D341Med (cell line): ENCODE data around the gene PARD3.
"Not testable (repeated sequence)": the region's sequence is repeated elsewhere in the genome, so short reads cannot be mapped to it uniquely, and the experiment has no call there.

ENCODE experiments used
- DNase-seq: peaks from one replicate; pipeline ENCODE4 v3.0.0; 2012; ENCODE audit warnings: low spot score

The PARD3 gene

DNA sequence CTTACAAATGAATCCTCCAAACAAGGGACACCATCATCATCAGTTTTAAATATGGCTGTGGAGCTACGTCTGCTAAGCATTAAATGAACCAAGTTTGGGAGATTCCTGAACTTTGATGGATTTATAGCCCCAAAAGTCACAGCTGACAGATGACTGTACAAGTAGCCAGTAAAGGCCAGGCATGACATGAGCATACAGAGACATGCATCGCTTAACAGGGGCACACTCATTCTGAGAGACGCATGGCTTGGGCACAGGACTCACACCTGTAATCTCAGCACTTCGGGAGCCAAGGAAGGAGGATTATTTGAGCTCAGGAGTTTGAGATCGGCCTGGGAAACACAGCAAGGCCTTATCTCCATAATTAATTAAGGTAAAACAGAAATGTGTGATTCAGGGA lies 166.2 kb downstream of the PARD3 start:
- DNase-seq, result no peak

DNA sequence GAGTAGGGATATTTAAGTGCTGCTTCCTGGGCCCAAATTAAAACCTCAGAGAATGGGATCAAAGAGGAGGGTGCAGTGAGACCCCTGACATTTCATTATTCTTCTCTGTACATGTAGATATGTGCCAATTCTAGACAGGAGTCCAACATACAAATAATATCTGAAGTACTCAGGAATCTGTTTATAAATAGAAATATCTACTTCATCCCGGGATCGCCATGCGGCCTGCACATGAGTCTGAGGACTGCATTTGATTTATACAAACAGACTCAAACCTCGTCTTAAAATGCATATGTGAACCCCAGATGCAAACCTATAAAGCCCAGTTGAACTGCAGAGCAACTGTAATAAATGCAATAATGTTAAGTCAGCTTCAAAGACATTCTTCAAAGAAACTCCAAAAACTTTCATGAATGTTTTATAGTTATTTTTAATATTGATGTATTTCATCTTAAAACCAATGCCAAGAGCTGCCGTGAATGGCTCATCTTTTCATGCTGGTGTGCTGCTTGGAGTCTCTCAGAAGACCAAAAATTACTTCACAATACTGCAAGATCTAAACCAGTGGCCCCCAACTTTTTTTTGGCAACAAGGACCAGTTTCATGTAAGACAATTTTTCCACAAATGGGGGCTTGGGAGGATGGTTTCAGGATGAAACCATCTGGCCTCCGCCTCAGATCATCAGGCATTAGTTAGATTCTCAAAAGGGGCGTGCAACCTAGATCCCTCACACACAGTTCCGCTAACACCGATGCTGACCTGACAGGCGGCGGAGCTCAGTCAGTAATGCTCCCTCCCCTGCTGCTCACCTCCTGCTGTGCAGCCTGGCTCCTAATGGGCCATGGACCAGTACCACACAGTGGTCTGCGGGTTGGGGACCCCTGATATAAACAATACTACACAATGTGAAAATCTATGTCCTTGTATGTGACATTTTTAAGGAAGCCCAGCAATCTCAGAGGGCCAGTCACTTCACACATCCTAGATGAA lies 166.9 kb downstream of the PARD3 start:
- no peak for DNase-seq

DNA sequence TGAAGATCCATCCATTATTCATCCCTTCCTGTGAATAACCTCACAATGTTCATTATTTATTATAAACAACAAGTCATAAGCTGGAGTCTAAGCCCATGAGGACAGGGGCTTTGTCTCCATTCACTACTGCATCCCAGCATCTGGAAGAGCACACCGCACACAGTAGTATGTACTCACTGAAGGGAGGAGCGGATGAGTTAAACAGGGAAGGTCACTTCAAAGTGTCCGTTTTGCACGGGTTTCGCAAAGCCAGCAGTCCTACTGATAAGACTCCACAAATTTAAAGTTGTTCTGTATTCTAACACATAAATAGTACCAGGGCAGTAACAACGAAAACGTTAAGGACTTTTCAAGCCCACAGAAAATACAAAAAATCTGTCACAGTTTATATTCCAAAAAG lies 167.9 kb downstream of the PARD3 start:
- no peak for DNase-seq

DNA sequence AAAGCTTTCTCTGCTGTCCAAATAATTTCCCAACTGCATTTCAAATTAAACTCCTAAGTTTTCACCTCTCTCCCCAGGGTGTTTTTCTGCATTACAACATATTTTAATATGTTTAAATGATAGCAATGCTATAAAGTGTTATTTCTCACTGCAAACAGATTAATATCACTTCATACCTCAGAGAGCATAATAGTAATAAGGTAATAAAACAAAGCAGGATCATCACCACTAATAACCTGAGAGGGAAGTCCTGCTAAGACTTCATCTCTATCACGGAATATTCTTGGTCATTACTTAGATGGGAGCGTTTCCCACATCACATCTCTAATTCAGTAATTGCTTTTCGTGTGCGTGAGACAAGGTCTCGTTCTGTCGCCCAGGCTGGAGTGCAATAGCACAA lies 168.8 kb downstream of the PARD3 start:
- no peak for DNase-seq

DNA sequence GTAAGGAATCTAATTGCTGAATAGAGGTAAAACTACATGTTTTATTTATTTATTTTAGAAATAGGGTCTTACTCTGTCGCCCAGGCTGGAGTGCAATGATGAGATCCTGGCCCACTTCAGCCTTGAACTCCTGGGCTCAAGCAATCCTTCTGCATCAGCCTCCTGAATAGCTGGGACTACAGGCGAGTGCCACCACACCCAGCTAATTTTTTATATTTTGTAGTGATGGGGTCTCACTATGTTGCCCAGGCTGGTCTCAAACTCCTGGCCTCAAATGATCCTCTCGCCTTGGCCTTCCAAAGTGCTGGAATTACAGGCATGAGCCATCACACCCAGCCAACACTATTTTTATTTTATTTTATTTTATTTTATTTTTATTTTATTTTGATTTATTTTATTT lies 170.3 kb downstream of the PARD3 start:
- not testable (repeated sequence) for DNase-seq

DNA sequence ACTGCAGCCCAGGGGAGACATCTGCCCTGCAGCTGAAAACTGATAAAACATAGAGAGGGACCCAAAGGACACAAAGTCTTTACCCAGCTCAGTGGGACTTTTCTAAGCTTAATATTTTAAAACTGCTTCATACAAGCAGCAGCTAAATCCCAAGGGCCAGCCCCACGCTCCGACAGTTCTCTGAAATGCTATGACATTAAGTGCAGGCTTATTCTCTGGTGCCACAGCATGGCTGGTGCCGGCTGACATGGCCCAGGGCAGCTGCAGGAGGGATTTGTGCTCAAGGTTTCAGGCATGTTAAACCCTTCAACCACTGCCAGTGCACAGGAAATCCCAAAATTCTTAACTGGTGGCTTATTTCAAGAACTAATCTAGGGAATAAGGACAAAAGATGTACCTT lies 170.9 kb downstream of the PARD3 start:
- DNase-seq, result peak; percentile 82

DNA sequence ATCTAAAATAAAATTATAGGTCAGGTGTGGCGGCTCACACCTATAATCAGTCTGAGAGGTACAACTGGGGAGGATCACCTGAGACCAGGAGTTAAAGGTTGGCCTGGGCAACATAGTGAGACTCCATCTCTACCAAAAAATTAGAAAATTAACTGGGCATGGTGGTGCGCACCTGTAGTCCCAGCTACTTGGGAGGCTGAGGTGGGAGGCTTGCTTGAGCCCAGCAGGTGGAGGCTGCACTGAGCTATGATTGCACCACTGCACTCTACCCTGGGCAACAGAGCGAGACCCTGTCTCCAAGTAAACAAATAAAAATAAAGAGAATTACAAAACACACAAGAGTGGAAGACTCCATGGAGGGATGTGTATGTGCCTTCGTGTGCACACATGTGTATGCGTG lies 171.5 kb downstream of the PARD3 start:
- DNase-seq, result no peak

DNA sequence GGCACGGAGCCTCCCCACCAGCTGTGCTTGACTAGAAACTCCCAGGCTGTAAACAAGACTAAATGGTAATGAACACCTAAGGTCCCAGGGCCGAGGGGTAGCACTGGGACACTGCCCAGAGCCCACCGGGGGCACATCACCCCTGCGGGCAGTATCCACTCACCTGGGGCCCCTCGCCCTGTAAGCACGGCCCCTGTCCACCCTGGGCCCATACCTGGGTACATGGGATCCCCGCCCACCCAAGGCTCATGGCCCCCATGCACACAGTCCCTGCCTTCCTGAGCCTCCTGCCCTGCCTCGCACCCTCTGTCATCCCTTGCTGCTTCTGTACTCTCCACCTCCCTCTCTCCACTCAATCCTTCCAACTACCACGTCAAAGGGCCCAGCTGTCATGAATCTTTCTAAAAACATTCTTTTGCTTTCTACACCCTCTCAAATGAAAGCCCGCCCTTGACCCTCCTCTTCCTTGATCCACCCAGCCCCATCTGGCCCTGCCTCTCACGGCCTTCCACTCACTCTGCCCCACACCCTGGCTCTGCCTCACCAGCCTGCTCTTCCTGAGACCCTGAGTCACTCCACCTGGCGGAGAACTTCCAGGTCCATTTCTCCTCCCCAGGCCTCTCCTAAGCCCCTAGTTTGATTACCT lies 173.1 kb downstream of the PARD3 start:
- DNase-seq, result no peak

DNA sequence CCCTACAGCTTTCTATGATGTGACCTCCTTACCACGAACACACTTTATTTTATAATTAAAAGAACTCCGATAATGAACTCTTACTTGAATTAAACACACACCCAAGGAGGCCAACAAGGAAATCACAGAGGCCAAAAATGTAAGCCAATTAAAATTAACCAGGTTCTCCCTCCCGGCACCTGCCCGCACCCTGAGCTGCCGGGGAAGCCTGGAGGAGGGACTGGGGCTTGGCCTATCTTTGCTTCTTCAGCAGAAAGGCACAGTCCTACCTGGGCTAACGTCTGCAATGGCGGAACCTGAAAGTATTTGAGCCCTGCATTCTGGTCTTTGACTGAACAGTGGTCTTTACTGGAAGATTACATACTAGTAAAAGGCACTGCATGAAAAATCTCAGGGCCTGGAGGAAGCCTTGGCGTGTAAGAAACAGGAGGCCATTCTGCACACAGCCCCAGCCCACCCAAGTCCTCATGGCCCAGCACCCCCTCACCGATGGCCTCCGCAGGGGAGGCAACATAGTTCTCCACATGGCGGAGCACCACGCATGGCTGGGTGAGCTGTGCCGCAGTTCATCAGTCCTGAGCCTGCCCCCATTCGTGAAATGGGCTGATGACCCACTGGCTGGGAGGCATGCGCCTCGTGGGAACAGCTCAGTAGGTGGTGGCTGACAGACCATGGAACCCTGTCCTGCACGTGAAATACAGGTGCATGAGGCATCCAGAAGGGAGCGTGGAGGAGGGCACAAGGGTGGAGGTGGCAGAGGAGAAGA lies 173.8 kb downstream of the PARD3 start:
- no peak for DNase-seq

DNA sequence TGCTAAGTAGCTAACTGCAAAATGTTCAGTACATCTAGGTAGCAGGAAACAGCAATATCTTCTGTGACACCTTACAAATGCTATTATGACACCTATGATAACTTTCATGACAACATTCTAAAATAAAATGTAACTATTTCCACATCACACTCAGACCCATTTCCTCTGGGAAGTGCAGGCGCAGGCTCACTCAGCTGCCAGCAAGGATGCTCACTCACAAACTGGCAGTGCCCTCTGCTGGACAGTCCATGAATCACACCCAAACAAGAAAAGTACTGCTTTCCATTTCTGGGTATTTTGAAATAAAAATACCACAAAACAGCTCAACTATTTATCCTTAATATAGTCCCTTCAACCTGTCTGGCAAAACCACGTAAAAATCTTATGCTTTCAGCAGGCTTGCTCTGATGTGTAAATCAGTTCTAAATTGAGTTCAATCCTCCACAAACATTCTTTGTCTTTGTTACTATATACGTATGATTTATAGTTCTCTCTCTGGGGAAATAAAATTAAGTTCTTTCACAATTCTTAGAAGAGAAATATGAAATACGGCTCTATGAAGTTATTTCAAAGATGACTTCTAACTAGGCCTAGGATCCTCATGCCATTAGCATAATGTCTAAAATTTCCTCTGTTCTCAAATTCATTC lies 176.6 kb downstream of the PARD3 start:
- DNase-seq, result peak; percentile 76

DNA sequence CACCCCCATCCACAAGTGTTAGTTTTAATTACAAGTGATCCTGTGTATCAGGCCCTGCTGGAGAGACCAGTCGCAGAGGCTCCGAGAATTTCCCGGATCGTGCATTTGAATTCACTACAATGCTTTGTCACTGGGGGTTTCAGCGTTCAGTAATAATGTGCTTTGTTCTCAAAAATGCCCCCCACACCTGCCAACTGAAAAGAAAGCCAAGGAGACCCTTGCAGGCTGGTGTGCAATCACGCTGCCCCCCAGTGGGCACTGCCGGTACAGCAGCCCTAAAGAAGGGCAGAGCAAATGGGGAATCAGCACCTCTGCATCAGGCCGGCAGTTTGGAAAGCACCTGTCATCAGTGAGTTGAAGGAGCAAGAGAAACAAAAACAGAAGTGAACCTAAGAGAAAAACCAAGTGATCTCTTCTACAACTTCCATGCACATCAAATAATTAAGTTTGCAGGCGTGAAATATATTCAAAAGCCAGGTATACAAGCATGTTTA lies 177.6 kb downstream of the PARD3 start:
- DNase-seq, result peak; percentile 77

DNA sequence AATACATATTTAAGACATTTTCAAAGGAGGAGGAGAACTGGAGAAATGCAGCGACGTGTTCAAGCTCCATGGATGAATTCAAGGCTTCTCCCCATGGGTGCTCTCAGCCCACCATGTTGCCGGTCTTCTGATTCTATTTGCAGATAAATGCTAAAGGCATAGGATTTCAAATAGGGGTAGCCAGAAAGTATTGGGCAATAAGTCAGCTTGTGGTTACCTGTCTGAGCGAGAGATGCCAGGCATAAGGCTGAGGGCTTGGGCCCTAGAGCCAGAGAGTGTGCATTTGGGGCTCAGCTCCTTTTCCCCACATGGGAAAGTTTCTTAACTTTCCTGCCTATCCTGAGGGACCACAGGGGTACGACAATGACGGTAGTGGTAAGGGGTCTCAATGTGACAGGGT lies 180.0 kb downstream of the PARD3 start:
- no peak for DNase-seq

DNA sequence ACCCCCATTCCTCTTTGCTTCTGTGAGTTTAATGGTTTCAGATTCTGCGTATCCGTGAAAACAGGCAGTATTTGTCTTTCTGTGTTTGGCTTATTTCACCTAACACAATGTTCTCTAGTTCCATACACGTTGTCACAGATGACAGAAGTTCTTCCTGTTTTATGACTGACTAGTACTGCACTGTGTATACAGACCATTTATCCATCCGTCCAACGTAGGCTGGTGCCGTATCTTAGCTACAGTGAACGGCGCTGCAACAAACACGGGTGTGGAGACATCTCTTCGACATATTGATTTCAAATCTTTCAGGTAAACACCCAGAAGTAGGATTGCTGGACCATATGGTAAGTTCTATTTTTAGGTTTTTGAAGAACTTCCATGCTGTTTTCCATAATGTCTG lies 181.7 kb downstream of the PARD3 start:
- DNase-seq, result no peak

DNA sequence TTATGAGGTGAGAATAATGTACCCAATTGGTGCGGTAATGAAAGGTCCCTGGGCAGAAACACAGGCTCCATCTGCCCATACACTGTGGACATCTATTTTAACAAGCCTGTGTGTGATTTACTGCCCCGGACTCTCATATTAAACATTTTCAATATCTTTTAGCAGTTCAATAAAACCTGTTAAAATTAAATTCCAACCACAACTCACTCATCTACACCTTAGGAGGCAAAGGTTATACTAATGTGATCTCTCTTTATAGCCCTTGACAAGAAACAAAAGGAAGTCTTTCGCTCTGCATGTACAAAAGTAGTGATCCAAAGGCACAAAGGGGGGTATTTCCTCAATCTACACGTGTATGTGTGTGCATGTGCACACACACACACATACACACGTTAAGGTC lies 186.0 kb downstream of the PARD3 start:
- DNase-seq, result no peak

DNA sequence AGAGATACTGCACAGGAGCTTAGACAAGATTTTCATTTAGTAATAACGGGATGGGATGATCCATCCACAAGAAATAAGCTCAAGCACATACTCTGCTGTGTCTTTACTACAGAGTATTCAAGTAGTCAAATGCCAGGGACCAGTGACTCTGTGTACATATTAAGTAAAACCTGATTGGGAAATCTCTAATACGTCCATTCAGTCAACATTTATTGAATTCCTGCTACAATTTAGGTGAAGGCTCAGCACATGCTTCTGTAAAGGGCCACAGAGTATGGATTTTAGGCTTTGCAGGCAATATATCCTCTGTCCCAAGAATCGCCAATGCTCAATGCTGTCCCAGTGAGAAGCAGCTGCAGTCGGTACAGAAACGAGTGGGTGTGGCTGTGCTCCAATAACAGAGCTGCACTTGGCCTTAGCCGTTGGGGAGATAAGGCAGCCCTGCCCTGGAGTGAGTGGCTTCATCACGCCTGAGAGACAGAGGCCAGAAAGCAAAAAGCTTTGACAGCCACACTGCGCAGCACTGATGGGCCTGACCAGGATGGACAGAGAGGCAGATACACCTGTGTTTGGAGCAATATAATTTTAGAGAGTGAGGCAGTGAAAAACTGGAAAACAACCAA lies 186.8 kb downstream of the PARD3 start:
- no peak for DNase-seq

DNA sequence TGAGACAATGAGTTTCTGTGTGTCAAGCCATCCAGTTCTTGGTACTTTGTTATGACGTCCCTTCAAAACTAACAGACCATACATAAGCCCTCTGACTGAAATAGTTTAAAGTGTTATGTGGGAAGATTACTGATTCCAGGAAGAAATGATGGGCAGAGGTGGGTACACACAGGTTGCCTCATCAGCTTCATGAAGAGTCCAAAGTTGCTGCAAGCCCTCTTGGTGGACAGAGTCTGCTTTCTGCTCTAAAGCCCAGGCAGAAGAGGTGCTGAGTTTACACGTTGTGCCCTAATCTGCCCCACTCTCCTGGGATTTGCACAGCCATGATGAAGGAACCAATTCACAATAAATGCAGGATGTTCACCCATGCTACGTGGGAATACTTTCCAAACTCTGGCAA lies 187.4 kb downstream of the PARD3 start:
- DNase-seq, result no peak

DNA sequence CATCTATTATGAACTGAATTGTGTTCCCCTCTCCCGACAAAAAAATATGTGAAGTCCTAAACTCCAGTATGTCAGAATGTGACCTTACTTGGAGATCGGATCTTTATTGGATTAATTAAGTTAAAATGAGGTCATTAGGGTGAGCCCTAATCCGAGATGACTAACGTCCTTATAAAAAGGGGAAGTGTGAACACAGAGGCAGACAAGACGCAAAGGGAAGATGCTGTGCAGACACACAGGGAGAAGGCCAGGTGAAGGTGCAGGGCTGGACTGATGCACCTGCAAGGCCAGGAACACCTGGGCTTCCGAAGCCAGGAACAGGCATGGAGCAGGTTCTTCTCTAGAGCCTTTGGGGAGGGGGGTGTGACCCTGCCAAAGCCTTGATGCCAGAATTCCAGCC lies 187.8 kb downstream of the PARD3 start:
- DNase-seq, result no peak

DNA sequence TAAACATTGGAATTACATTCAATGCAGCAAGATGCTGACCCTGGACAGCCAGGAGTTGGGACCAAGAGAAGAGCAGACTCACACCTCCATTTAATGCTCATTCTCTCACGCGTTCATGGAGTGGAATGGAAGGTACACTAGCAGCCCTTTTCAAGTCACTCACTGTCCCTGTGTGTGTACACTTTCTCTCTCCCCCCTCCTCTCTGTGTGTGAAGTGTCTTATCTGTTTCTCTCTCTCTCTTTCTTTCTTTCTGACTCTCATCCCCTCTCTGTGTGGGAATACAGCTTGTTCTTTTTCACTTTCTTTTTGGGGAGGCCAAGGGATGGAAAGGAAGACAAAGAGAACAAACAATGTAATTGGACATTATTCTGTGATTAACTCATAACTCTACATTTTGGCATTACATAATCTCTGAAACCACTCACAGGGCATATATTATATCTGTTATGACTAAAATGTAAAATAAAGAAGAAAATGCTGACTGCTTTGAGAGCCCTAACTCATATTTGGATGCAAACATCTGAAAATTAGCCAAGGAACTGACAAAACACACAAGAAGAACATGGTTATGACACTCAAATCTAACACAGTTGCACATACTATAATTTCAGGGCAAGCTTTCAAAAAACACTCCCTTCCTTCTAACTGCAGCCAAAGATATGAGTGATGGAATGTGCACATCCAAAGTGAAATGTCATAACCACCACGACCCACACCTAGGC lies 188.8 kb downstream of the PARD3 start:
- no peak for DNase-seq

DNA sequence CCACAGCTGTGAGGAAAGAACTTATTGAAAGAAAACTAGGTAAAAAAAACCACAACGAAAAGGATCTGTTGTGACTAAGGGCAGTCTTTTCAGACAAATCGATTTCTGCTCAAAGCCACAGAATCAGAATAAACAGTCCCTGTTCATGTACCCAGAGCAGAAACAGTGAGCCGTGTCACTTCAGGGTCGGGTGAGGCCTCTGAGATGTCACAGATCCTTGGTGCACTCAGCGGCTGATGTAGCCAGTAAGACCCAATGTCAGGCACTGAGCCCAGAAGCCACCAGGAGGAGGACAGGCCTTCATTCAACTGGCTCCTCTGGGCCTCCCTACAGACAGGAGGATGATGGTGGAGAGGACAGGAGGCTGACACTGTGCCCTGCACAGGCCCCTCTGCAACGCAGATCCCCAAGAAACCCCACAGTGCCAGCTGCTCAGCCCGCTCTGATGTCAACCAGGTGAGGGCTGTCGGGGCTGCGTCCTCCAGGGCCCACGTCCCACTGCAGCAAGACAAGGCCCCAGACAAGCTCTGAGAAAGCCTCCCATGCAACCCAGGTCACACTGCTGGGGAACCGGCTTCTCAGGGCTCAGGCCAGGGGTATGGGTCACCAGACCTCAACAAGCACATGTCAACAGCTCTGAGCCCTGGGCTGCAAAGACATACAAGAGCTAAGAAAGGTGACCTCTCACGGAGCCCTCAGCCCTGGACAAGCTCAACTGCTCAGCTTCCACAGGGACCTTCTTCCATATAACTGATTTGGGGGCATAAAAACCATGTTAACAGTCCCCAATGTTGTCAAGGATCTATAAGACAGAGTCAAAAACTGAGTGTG lies 190.6 kb downstream of the PARD3 start:
- no peak for DNase-seq

DNA sequence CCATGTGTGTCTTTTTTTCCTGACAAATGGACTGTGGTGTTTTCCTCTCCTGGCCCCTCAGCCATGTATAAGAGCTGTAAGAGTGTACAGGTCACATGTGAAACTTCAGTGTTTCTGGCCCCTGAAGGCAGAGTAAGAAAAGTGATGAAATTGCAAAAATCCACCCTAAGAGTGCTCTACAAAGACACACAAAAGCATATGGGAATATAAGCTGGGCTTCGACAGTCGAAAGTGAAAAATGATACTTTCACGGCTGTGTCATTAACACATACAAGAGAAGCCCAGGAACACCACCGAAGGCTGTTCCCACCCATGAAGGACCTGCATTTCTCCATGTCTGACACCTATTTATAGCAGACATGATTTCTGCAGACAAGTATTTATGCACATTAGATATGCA lies 192.2 kb downstream of the PARD3 start:
- no peak for DNase-seq
